GM18502 (cell line): ENCODE data around the gene CENPP.

Source experiments
- ATAC-seq: cut with Tn5 transposase; IDR thresholded peaks from one replicate; pipeline ENCODE4 v1.9.1; 2021; ENCODE audit warnings: mild to moderate bottlenecking; ENCODE audit not compliant: unreplicated experiment, poor library complexity

Gene CENPP

GRCh38 chr9:92647671-92648473 lies 322.1 kb downstream of the CENPP start:
- no peak for ATAC-seq

GRCh38 chr9:92648474-92648971 lies 322.8 kb downstream of the CENPP start:
- ATAC-seq, result no peak

- ATAC-seq, result no peak
Measured at GRCh38 chr9:92649007-92649406, 323.3 kb downstream of the CENPP start.

- no peak for ATAC-seq
Measured at GRCh38 chr9:92650296-92650695, 324.5 kb downstream of the CENPP start.

GRCh38 chr9:92650839-92651621 lies 325.3 kb downstream of the CENPP start:
- ATAC-seq, result no peak

GRCh38 chr9:92652461-92652860 lies 326.7 kb downstream of the CENPP start:
- no peak for ATAC-seq

GRCh38 chr9:92654481-92655301 lies 328.9 kb downstream of the CENPP start:
- no peak for ATAC-seq

GRCh38 chr9:92655366-92655765 lies 329.6 kb downstream of the CENPP start:
- no peak for ATAC-seq

- no peak for ATAC-seq
Measured at GRCh38 chr9:92655896-92656536, 330.3 kb downstream of the CENPP start.

GRCh38 chr9:92656537-92656925 lies 330.8 kb downstream of the CENPP start:
- no peak for ATAC-seq

- ATAC-seq, result no peak
Measured at GRCh38 chr9:92657296-92658094, 331.7 kb downstream of the CENPP start.

- no peak for ATAC-seq
Measured at GRCh38 chr9:92658176-92658575, 332.4 kb downstream of the CENPP start.

- no peak for ATAC-seq
Measured at GRCh38 chr9:92658611-92659010, 332.9 kb downstream of the CENPP start.

GRCh38 chr9:92659601-92660000 lies 333.8 kb downstream of the CENPP start:
- no peak for ATAC-seq

- ATAC-seq, result no peak
Measured at GRCh38 chr9:92660266-92660665, 334.5 kb downstream of the CENPP start.

GRCh38 chr9:92661127-92661526 lies 335.4 kb downstream of the CENPP start:
- no peak for ATAC-seq

GRCh38 chr9:92661743-92662142 lies 336.0 kb downstream of the CENPP start:
- ATAC-seq, result no peak

GRCh38 chr9:92663126-92663525 lies 337.4 kb downstream of the CENPP start:
- no peak for ATAC-seq

GRCh38 chr9:92663951-92664350 lies 338.2 kb downstream of the CENPP start:
- ATAC-seq, result no peak
